ENCODE results near the gene UTP3.

The UTP3 gene

GRCh38 chr4:70706044-70706461 is 17.7 kb downstream of the UTP3 start:
- Histone ChIP-seq H3K27ac (ENCODE audit: insufficient read depth in 1 of 2, low read depth in 1 of 2, low read length in 2 of 2, poor library complexity in 1 of 2, severe bottlenecking in 2 of 2) (peak overlapping the region in 1 of 2 experiments; percentile 81), H3K4me1 (ENCODE audit: control extremely low read depth in 1 of 4, control insufficient read depth in 4 of 4, insufficient read depth in 4 of 4, low read length in 3 of 4) (peaks cover 15 to 20% (median 17%) of the 10 kb centered on the region in 4 experiments), H3K36me3 (ENCODE audit: control insufficient read depth in 4 of 4, insufficient read depth in 4 of 4, low read length in 3 of 4) (no peaks in the 10 kb centered on the region), H3K9me3 (ENCODE audit: control extremely low read depth in 1 of 5, control insufficient read depth in 4 of 5, insufficient read depth in 2 of 5, low read depth in 1 of 5, low read length in 4 of 5) (no peaks in the 10 kb centered on the region), H3K27me3 (replicated peaks in 2 of 5; ENCODE audit: control insufficient read depth in 4 of 5, insufficient read depth in 5 of 5, low read length in 4 of 5) (no peaks in the 10 kb centered on the region), H3K4me3 (ENCODE audit: control insufficient read depth in 1 of 7, extremely low read depth in 1 of 7, insufficient read depth in 4 of 7, low read depth in 2 of 7, low read length in 6 of 7) (peak overlapping the region; percentile 56 to 94 (median 82))
- 19% methylated on average over 3 of the region's 7 CpGs for WGBS (ENCODE audit: insufficient coverage)
- ChIA-PET POLR2A (no interaction called here), CTCF (interaction anchor here (0.8 to 4.6 kb wide), 7 partner anchors 9 to 31 kb away, joined by 3 to 24 read pairs (median 5); no protein-coding TSS in a partner anchor)
- DNase-seq: no peak

GRCh38 chr4:70706516-70706915 is 18.2 kb downstream of the UTP3 start:
- H3K4me1 ChIP-seq (ENCODE audit: control extremely low read depth in 1 of 4, control insufficient read depth in 4 of 4, insufficient read depth in 4 of 4, low read length in 3 of 4): peaks cover 15 to 21% (median 19%) of the 10 kb centered on the region in 4 experiments
- WGBS (ENCODE audit: insufficient coverage): 100% methylated on average over 1 of the region's 1 CpG
- ChIA-PET POLR2A (no interaction called here), CTCF (interaction anchor here (0.8 to 4.6 kb wide), 6 partner anchors 9 to 31 kb away, joined by 3 to 24 read pairs (median 6); no protein-coding TSS in a partner anchor)
- no peaks in the 10 kb centered on the region for H3K36me3 ChIP-seq (ENCODE audit: control insufficient read depth in 4 of 4, insufficient read depth in 4 of 4, low read length in 3 of 4)
- DNase-seq: no peak
- no peaks in the 10 kb centered on the region for H3K27me3 ChIP-seq (replicated peaks in 2 of 5; ENCODE audit: control insufficient read depth in 4 of 5, insufficient read depth in 5 of 5, low read length in 4 of 5)
- no peak overlapping the region for H3K27ac ChIP-seq (ENCODE audit: insufficient read depth in 1 of 2, low read depth in 1 of 2, low read length in 2 of 2, poor library complexity in 1 of 2, severe bottlenecking in 2 of 2)
- H3K9me3 ChIP-seq (ENCODE audit: control extremely low read depth in 1 of 5, control insufficient read depth in 4 of 5, insufficient read depth in 2 of 5, low read depth in 1 of 5, low read length in 4 of 5): no peaks in the 10 kb centered on the region
- H3K4me3 ChIP-seq (ENCODE audit: control insufficient read depth in 1 of 7, extremely low read depth in 1 of 7, insufficient read depth in 4 of 7, low read depth in 2 of 7, low read length in 6 of 7): peak overlapping the region in 5 of 7 experiments; percentile 69 to 94 (median 82)

GRCh38 chr4:70709611-70710205 is 21.4 kb downstream of the UTP3 start:
- H3K4me3 ChIP-seq (ENCODE audit: control insufficient read depth in 1 of 7, extremely low read depth in 1 of 7, insufficient read depth in 4 of 7, low read depth in 2 of 7, low read length in 6 of 7): no peak overlapping the region
- no peak for DNase-seq
- H3K36me3 ChIP-seq (ENCODE audit: control insufficient read depth in 4 of 4, insufficient read depth in 4 of 4, low read length in 3 of 4): no peaks in the 10 kb centered on the region
- ChIA-PET POLR2A (no interaction called here), CTCF (interaction anchor here (1.0 kb wide), 1 partner anchor 13 kb away, joined by 3 read pairs; no protein-coding TSS in a partner anchor)
- WGBS (ENCODE audit: insufficient coverage): 100% methylated on average over 4 of the region's 7 CpGs
- H3K4me1 ChIP-seq (ENCODE audit: control extremely low read depth in 1 of 4, control insufficient read depth in 4 of 4, insufficient read depth in 4 of 4, low read length in 3 of 4): peaks cover 14 to 39% (median 17%) of the 10 kb centered on the region in 4 experiments
- H3K27me3 ChIP-seq (replicated peaks in 2 of 5; ENCODE audit: control insufficient read depth in 4 of 5, insufficient read depth in 5 of 5, low read length in 4 of 5): no peaks in the 10 kb centered on the region
- no peaks in the 10 kb centered on the region for H3K9me3 ChIP-seq (ENCODE audit: control extremely low read depth in 1 of 5, control insufficient read depth in 4 of 5, insufficient read depth in 2 of 5, low read depth in 1 of 5, low read length in 4 of 5)
- no peak overlapping the region for H3K27ac ChIP-seq (ENCODE audit: insufficient read depth in 1 of 2, low read depth in 1 of 2, low read length in 2 of 2, poor library complexity in 1 of 2, severe bottlenecking in 2 of 2)

DNA sequence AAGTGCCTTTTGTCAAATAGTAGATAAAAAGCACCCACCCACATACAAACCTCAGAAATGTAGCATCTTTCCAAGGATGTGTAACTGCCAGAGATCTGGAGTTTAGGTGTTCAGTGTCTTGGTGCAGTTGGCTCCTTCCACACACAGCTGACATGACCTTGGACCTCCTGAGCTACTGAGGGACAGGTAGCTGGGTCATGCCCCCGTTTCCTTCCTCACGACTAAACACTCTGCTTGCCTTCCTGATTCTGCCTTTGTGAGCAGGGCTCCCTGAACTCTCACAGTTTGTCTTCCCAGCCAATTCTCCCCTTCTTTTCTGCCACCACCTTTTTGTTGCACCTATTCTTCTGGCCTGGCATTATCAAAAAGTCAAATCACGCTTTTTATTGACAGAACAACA is 23.3 kb downstream of the UTP3 start:
- Histone ChIP-seq H3K4me3 (ENCODE audit: control insufficient read depth in 1 of 7, extremely low read depth in 1 of 7, insufficient read depth in 4 of 7, low read depth in 2 of 7, low read length in 6 of 7) (no peak overlapping the region), H3K4me1 (ENCODE audit: control extremely low read depth in 1 of 4, control insufficient read depth in 4 of 4, insufficient read depth in 4 of 4, low read length in 3 of 4) (peaks cover 6 to 33% (median 9%) of the 10 kb centered on the region in 4 experiments), H3K27me3 (replicated peaks in 2 of 5; ENCODE audit: control insufficient read depth in 4 of 5, insufficient read depth in 5 of 5, low read length in 4 of 5) (no peaks in the 10 kb centered on the region), H3K36me3 (ENCODE audit: control insufficient read depth in 4 of 4, insufficient read depth in 4 of 4, low read length in 3 of 4) (no peaks in the 10 kb centered on the region), H3K27ac (ENCODE audit: insufficient read depth in 1 of 2, low read depth in 1 of 2, low read length in 2 of 2, poor library complexity in 1 of 2, severe bottlenecking in 2 of 2) (no peak overlapping the region), H3K9me3 (ENCODE audit: control extremely low read depth in 1 of 5, control insufficient read depth in 4 of 5, insufficient read depth in 2 of 5, low read depth in 1 of 5, low read length in 4 of 5) (no peaks in the 10 kb centered on the region)
- 78% methylated on average over 3 of the region's 3 CpGs for WGBS (ENCODE audit: insufficient coverage)
- CTCF ChIA-PET: interaction anchor here (1.0 to 2.7 kb wide), 3 partner anchors 15 to 71 kb away, joined by 3 to 10 read pairs (median 6); no protein-coding TSS in a partner anchor
- POLR2A ChIA-PET: no interaction called here
- DNase-seq: no peak

DNA sequence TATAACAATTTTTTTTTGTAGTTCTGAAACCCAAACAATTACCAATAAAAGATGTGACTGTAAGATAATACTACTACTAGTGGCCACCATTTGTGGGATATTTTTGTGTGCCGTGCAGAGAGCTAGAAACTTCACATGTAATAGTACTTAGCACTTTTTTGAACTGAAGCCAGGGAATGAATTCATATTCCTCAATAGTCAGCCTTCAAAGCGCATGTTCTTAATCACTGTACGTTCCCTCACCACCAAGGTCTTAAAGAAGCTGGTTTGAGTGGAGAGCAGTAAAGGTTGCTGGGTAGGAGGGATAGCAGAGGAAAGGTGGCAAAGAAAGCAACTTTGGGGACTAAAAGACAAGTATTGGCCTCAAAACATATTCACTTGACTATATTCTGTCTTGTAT is 23.8 kb downstream of the UTP3 start:
- Histone ChIP-seq H3K4me3 (ENCODE audit: control insufficient read depth in 1 of 7, extremely low read depth in 1 of 7, insufficient read depth in 4 of 7, low read depth in 2 of 7, low read length in 6 of 7) (no peak overlapping the region), H3K27me3 (replicated peaks in 2 of 5; ENCODE audit: control insufficient read depth in 4 of 5, insufficient read depth in 5 of 5, low read length in 4 of 5) (no peaks in the 10 kb centered on the region), H3K27ac (ENCODE audit: insufficient read depth in 1 of 2, low read depth in 1 of 2, low read length in 2 of 2, poor library complexity in 1 of 2, severe bottlenecking in 2 of 2) (no peak overlapping the region), H3K4me1 (ENCODE audit: control extremely low read depth in 1 of 4, control insufficient read depth in 4 of 4, insufficient read depth in 4 of 4, low read length in 3 of 4) (peaks cover 4 to 29% (median 6%) of the 10 kb centered on the region in 4 experiments), H3K9me3 (ENCODE audit: control extremely low read depth in 1 of 5, control insufficient read depth in 4 of 5, insufficient read depth in 2 of 5, low read depth in 1 of 5, low read length in 4 of 5) (no peaks in the 10 kb centered on the region), H3K36me3 (ENCODE audit: control insufficient read depth in 4 of 4, insufficient read depth in 4 of 4, low read length in 3 of 4) (no peaks in the 10 kb centered on the region)
- WGBS (ENCODE audit: insufficient coverage): 100% methylated on average over 1 of the region's 3 CpGs
- no peak for DNase-seq
- CTCF ChIA-PET: interaction anchor here (0.9 to 2.7 kb wide), 5 partner anchors 9 to 70 kb away, joined by 3 to 10 read pairs (median 4); no protein-coding TSS in a partner anchor
- POLR2A ChIA-PET: no interaction called here

DNA sequence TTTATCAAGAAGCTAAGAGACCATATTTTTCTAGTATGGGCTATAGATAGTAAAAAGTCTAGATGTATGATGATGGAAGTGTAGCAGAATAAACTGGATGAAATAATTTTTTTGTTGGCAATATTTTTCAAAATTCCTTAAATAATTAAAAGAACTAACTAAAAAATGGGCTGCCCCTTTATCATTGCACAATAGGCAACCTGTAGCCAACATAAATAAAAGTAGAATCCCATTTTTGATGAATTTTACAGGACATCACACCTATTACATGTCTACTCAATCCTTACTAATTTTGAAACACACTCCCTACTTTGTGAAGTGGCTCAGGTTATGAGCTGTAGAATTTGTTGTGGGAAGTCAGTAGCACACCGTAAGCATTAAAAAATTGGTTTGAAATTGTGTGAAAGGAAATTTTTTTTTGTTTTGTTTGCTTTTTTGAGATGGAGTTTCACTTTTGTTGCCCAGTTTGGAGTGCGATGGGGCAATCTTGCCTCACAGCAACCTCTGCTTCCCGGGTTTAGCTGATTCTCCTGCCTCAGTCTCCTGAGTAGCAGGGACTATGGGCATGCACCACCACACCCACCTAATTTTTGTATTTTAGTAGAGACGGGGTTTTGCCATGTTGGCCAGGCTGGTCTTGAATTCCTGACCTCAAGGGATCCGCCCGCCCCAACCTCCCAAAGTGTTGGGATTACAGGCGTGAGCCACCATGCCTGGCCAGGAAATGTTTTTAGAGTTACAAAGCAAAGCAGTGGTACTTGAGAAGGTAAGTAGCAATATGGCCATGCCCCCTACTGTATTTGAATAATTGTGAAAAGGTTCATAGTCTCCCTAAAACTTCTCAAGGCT is 24.5 kb downstream of the UTP3 start:
- CTCF ChIA-PET: interaction anchor here (0.9 to 2.7 kb wide), 5 partner anchors 9 to 70 kb away, joined by 3 to 10 read pairs (median 4); no protein-coding TSS in a partner anchor
- Histone ChIP-seq H3K36me3 (ENCODE audit: control insufficient read depth in 4 of 4, insufficient read depth in 4 of 4, low read length in 3 of 4) (no peaks in the 10 kb centered on the region), H3K27me3 (replicated peaks in 2 of 5; ENCODE audit: control insufficient read depth in 4 of 5, insufficient read depth in 5 of 5, low read length in 4 of 5) (no peaks in the 10 kb centered on the region), H3K4me3 (ENCODE audit: control insufficient read depth in 1 of 7, extremely low read depth in 1 of 7, insufficient read depth in 4 of 7, low read depth in 2 of 7, low read length in 6 of 7) (no peak overlapping the region), H3K9me3 (ENCODE audit: control extremely low read depth in 1 of 5, control insufficient read depth in 4 of 5, insufficient read depth in 2 of 5, low read depth in 1 of 5, low read length in 4 of 5) (no peaks in the 10 kb centered on the region), H3K4me1 (ENCODE audit: control extremely low read depth in 1 of 4, control insufficient read depth in 4 of 4, insufficient read depth in 4 of 4, low read length in 3 of 4) (peaks cover 4 to 29% (median 6%) of the 10 kb centered on the region in 4 experiments), H3K27ac (ENCODE audit: insufficient read depth in 1 of 2, low read depth in 1 of 2, low read length in 2 of 2, poor library complexity in 1 of 2, severe bottlenecking in 2 of 2) (no peak overlapping the region)
- no peak for DNase-seq
- POLR2A ChIA-PET: no interaction called here
- 100% methylated on average over 4 of the region's 7 CpGs for WGBS (ENCODE audit: insufficient coverage)
